HFFc6 (cell line): ENCODE measurements around the gene KCNIP1. TPM values are rescaled to one million over a fixed set of nuclear protein-coding genes. Genes with fewer than 3 reads are reported as not detected.

ENCODE experiments used
- DNase-seq: peaks from one replicate; pipeline ENCODE4 v3.0.0-alpha.2; 2018
- H3K27ac Mint-ChIP-seq: 2 replicates; pipeline ENCODE4 v1.8.0; 2020; ENCODE audit warnings: mild to moderate bottlenecking, mixed read lengths
- H3K27me3 Mint-ChIP-seq: 2 replicates; pipeline ENCODE4 v1.8.0; 2021; ENCODE audit warnings: mild to moderate bottlenecking, moderate library complexity, mixed read lengths; ENCODE audit not compliant: insufficient read depth
- H3K36me3 Mint-ChIP-seq: 2 replicates; pipeline ENCODE4 v1.8.0; 2021; ENCODE audit warnings: low read depth, mixed read lengths
- H3K4me1 Mint-ChIP-seq: 2 replicates; pipeline ENCODE4 v1.8.0; 2020; ENCODE audit warnings: low read depth, mixed read lengths
- H3K4me3 Mint-ChIP-seq: 2 replicates; pipeline ENCODE4 v1.8.0; 2020; ENCODE audit warnings: mild to moderate bottlenecking, moderate library complexity, mixed read lengths
- H3K9me3 Mint-ChIP-seq: 2 replicates; pipeline ENCODE4 v1.8.0; 2020; ENCODE audit warnings: mild to moderate bottlenecking, mixed read lengths
- total RNA-seq, 6 experiments: library from RNA; stranded (reverse); fragmentation: NEBNext Ultra II Directional; extraction: Animal tissue kit (Norgen Biotek cat#: 25700); gene quantifications; 2 replicates in 1 of 6; 3 replicates in 5 of 6; pipeline ENCODE4 v1.2.3, GENCODE V29; 2021
- TF ChIP-seq, protein P1 (sequence below): fragments of 200-600 bp; sonication (generic); IDR thresholded peaks from 2 replicates; pipeline ENCODE4 v1.5.0; 2021; ENCODE audit warnings: antibody characterized with exemption, mild to moderate bottlenecking

Gene KCNIP1
- total RNA-seq, 6 experiments from 2014 or later: not detected

GRCh38 chr5:170636801-170637477, 133.1 kb downstream of the KCNIP1 start:
- H3K27me3 Mint-ChIP-seq: peaks cover 6% of the 10 kb centered on the region
- no peak overlapping the region for H3K4me3 Mint-ChIP-seq
- no peaks in the 10 kb centered on the region for H3K36me3 Mint-ChIP-seq
- no peaks in the 10 kb centered on the region for H3K9me3 Mint-ChIP-seq
- peaks cover 19% of the 10 kb centered on the region for H3K4me1 Mint-ChIP-seq
- TF ChIP-seq, protein P1, sequence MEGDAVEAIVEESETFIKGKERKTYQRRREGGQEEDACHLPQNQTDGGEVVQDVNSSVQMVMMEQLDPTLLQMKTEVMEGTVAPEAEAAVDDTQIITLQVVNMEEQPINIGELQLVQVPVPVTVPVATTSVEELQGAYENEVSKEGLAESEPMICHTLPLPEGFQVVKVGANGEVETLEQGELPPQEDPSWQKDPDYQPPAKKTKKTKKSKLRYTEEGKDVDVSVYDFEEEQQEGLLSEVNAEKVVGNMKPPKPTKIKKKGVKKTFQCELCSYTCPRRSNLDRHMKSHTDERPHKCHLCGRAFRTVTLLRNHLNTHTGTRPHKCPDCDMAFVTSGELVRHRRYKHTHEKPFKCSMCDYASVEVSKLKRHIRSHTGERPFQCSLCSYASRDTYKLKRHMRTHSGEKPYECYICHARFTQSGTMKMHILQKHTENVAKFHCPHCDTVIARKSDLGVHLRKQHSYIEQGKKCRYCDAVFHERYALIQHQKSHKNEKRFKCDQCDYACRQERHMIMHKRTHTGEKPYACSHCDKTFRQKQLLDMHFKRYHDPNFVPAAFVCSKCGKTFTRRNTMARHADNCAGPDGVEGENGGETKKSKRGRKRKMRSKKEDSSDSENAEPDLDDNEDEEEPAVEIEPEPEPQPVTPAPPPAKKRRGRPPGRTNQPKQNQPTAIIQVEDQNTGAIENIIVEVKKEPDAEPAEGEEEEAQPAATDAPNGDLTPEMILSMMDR: no peak
- DNase-seq: no peak
- H3K27ac Mint-ChIP-seq: no peak overlapping the region

GRCh38 chr5:170638051-170638450, 134.2 kb downstream of the KCNIP1 start:
- no peak for DNase-seq

DNA sequence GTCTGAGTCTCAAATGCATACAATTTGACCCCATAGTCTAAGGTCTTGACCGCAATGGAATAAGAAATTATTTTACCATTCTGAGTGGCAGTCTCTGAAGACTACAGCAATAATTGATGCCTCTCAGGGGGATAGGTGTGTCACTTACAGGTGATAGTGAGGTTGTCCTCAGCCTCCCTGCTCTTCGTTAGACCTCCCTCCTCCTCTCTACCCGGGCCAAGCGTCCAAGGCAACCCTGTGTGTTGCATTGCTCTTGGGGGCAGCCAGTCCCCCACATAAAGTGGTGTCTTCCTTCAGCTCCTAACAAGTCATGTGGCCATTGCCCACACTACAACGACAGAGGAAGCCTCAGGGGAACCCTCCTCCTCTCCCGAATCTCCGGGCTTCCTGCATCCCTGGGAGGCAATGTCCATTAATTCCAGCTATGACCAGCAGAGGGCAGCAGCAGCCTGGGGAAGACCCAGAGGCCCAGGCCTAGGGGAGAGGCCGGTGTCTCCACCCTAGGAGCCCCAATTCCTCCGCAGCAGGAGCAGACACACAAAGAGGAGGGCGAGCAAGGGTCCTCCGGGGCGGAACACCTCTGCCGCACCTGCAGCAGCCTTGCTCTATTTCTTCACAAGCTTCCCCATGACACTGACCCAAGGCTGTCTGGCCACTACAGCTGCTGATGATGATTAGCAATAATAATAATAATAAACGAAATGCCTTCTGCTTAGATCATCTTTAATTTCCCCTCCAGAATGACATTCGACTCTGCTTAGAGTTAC, 134.8 kb downstream of the KCNIP1 start:
- DNase-seq: peak; percentile 42
- Mint-ChIP-seq H3K36me3 (no peaks in the 10 kb centered on the region), H3K4me3 (no peak overlapping the region), H3K27ac (no peak overlapping the region), H3K9me3 (no peaks in the 10 kb centered on the region), H3K27me3 (peaks cover 9% of the 10 kb centered on the region), H3K4me1 (peaks cover 10% of the 10 kb centered on the region)
- TF ChIP-seq, protein P1: peak; percentile 94

More at GRCh38 chr5:170638051-170638450, 134.2 kb downstream of the KCNIP1 start:
- H3K36me3 Mint-ChIP-seq: no peaks in the 10 kb centered on the region
- peaks cover 16% of the 10 kb centered on the region for H3K4me1 Mint-ChIP-seq
- H3K27me3 Mint-ChIP-seq: peaks cover 9% of the 10 kb centered on the region
- no peak overlapping the region for H3K4me3 Mint-ChIP-seq
- no peak overlapping the region for H3K27ac Mint-ChIP-seq
- no peaks in the 10 kb centered on the region for H3K9me3 Mint-ChIP-seq
- TF ChIP-seq, protein P1: no peak

- no peak overlapping the region for H3K27ac Mint-ChIP-seq
- H3K4me1 Mint-ChIP-seq: peaks cover 2% of the 10 kb centered on the region; the same call in 1 of the 2 replicates
- TF ChIP-seq, protein P1: no peak
- no peaks in the 10 kb centered on the region for H3K9me3 Mint-ChIP-seq
- DNase-seq: no peak
- H3K4me3 Mint-ChIP-seq: no peak overlapping the region
- H3K27me3 Mint-ChIP-seq: peaks cover 10% of the 10 kb centered on the region
- H3K36me3 Mint-ChIP-seq: no peaks in the 10 kb centered on the region
Observed at GRCh38 chr5:170639221-170639925, 135.6 kb downstream of the KCNIP1 start.

DNA sequence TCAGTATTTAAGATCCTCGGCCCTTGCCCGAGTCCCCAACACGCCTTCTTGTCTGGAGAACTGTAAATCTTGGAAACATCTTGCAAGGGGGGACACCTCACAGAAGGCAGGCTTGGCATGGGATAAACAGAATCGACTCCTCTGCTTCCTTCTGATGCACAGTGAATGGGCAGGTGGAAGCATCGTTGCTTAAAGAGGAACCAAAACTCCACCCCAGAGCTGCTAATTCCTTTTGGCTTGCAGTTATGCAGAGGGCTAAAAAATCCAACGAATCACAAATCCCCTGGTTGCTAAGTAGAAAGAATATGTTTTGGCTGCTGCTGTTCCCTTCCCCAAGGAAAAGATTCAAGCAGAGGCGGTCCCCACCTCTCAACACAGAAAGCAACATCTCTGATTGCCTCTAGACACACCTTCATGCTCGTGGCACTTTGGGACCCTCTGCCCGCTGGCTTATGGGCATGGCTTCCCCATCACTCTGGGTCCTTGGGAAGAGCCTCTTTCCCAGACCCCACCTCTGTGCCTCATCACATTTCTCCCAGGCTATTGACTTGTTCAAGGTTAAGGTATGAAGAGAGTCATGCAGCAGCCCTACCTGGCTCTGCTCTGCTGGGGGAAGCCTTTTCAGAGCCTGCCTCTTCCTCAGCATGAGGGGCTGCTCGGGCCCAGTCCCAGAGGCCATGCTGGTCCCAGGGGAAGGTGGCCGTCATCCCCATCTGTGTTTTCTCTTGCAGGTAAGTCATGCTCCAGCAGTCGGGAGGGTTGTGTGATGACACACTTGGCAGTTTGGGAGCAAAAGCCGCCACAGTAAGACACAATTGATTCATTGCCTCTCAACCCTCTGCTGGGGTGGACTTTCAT, 137.1 kb downstream of the KCNIP1 start:
- H3K4me3 Mint-ChIP-seq: no peak overlapping the region
- no peak overlapping the region for H3K27ac Mint-ChIP-seq
- H3K4me1 Mint-ChIP-seq: no peaks in the 10 kb centered on the region
- no peaks in the 10 kb centered on the region for H3K9me3 Mint-ChIP-seq
- TF ChIP-seq, protein P1: no peak
- no peak for DNase-seq
- H3K36me3 Mint-ChIP-seq: no peaks in the 10 kb centered on the region
- peaks cover 10% of the 10 kb centered on the region for H3K27me3 Mint-ChIP-seq
